ENCODE results near the gene USP9X.
"Not testable (repeated sequence)": the region's sequence is repeated elsewhere in the genome, so short reads cannot be mapped to it uniquely, and the experiment has no call there.

Gene USP9X

GRCh38 chrX:41198410-41198809 is 113.2 kb downstream of the USP9X start:
- no peak for DNase-seq (ENCODE audit: low spot score)

GRCh38 chrX:41200785-41201184 is 115.5 kb downstream of the USP9X start:
- DNase-seq (ENCODE audit: low spot score): no peak

GRCh38 chrX:41209853-41210252 is 124.6 kb downstream of the USP9X start:
- no peak for DNase-seq (ENCODE audit: low spot score)

- DNase-seq (ENCODE audit: low spot score): no peak
Observed at GRCh38 chrX:41224605-41225004, 139.4 kb downstream of the USP9X start.

GRCh38 chrX:41233988-41234387 is 148.7 kb downstream of the USP9X start:
- no peak for DNase-seq (ENCODE audit: low spot score)

- not testable (repeated sequence) for DNase-seq (ENCODE audit: low spot score)
Observed at GRCh38 chrX:41234471-41234870, 149.2 kb downstream of the USP9X start.

GRCh38 chrX:41234962-41235361 is 149.7 kb downstream of the USP9X start:
- no peak for DNase-seq (ENCODE audit: low spot score)

- DNase-seq (ENCODE audit: low spot score): no peak
Observed at GRCh38 chrX:41236629-41237028, 151.4 kb downstream of the USP9X start.

- no peak for DNase-seq (ENCODE audit: low spot score)
Observed at GRCh38 chrX:41240509-41240908, 155.3 kb downstream of the USP9X start.

- no peak for DNase-seq (ENCODE audit: low spot score)
Observed at GRCh38 chrX:41241962-41242361, 156.7 kb downstream of the USP9X start.

GRCh38 chrX:41245641-41246040 is 160.4 kb downstream of the USP9X start:
- peak; percentile 22 for DNase-seq (ENCODE audit: low spot score)

GRCh38 chrX:41250867-41251266 is 165.6 kb downstream of the USP9X start:
- no peak for DNase-seq (ENCODE audit: low spot score)

GRCh38 chrX:41257801-41258200 is 172.6 kb downstream of the USP9X start:
- no peak for DNase-seq (ENCODE audit: low spot score)

- no peak for DNase-seq (ENCODE audit: low spot score)
Observed at GRCh38 chrX:41258226-41258625, 173.0 kb downstream of the USP9X start.

- DNase-seq (ENCODE audit: low spot score): no peak
Observed at GRCh38 chrX:41258871-41259270, 173.6 kb downstream of the USP9X start.

GRCh38 chrX:41259516-41259915 is 174.3 kb downstream of the USP9X start:
- DNase-seq (ENCODE audit: low spot score): no peak

GRCh38 chrX:41265615-41266014 is 180.4 kb downstream of the USP9X start:
- DNase-seq (ENCODE audit: low spot score): peak; percentile 67

- peak; percentile 20 for DNase-seq (ENCODE audit: low spot score)
Observed at GRCh38 chrX:41273638-41274037, 188.4 kb downstream of the USP9X start.

- DNase-seq (ENCODE audit: low spot score): peak; percentile 84
Observed at GRCh38 chrX:41275661-41276609, 190.7 kb downstream of the USP9X start.

- DNase-seq (ENCODE audit: low spot score): no peak
Observed at GRCh38 chrX:41276661-41277506, 191.6 kb downstream of the USP9X start.

- DNase-seq (ENCODE audit: low spot score): not testable (repeated sequence)
Observed at GRCh38 chrX:41282307-41282706, 197.1 kb downstream of the USP9X start.

GRCh38 chrX:41285928-41286327 is 200.7 kb downstream of the USP9X start:
- not testable (repeated sequence) for DNase-seq (ENCODE audit: low spot score)
